ENCODE measurements around the gene ESRRB. TPM values are rescaled to one million over a fixed set of nuclear protein-coding genes. Genes with fewer than 3 reads are reported as not detected.

The ESRRB gene
- polyA plus RNA-seq, 1 experiment = not detected

DNA sequence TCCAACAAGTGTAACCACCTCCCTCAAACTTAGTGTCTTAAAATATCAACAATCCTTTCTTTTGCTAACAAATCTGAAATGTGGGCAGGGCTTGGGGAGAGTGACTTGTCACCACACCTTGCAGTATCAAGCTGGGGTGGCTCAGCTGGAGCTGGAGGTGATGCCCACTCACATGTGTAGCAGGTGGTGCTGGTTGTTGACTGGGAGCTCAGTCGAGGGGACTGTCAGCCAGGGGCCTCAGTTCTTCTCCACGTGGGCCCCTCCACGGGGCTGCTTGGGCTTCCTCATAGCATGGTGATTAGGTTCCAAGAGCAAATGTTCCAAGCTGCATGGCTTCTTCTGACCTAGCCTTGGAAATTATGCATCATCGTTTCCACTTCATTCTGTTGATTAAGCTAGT lies 32.6 kb upstream of the ESRRB start:
- DNase-seq (ENCODE audit: low read depth, low spot score) = no peak
- TF ChIP-seq, protein P1, sequence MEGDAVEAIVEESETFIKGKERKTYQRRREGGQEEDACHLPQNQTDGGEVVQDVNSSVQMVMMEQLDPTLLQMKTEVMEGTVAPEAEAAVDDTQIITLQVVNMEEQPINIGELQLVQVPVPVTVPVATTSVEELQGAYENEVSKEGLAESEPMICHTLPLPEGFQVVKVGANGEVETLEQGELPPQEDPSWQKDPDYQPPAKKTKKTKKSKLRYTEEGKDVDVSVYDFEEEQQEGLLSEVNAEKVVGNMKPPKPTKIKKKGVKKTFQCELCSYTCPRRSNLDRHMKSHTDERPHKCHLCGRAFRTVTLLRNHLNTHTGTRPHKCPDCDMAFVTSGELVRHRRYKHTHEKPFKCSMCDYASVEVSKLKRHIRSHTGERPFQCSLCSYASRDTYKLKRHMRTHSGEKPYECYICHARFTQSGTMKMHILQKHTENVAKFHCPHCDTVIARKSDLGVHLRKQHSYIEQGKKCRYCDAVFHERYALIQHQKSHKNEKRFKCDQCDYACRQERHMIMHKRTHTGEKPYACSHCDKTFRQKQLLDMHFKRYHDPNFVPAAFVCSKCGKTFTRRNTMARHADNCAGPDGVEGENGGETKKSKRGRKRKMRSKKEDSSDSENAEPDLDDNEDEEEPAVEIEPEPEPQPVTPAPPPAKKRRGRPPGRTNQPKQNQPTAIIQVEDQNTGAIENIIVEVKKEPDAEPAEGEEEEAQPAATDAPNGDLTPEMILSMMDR (IDR thresholded peaks at IDR 0.05; ENCODE audit: low read depth, low read length) = no peak
- ChIA-PET POLR2A (no interaction called here), CTCF (interaction anchor here (1.5 kb wide), 1 partner anchor 9 kb away, joined by 7 read pairs; no protein-coding TSS in a partner anchor)
- H3K27me3 ChIP-seq (ENCODE audit: control insufficient read depth, insufficient read depth, low read length) = peaks cover 15% of the 10 kb centered on the region
- H3K4me3 ChIP-seq (ENCODE audit: low read depth, low read length) = no peak overlapping the region
- no peak overlapping the region for H3K27ac ChIP-seq (ENCODE audit: low read depth, low read length)
- H3K9me3 ChIP-seq (ENCODE audit: control insufficient read depth, insufficient read depth, low read length) = no peaks in the 10 kb centered on the region

DNA sequence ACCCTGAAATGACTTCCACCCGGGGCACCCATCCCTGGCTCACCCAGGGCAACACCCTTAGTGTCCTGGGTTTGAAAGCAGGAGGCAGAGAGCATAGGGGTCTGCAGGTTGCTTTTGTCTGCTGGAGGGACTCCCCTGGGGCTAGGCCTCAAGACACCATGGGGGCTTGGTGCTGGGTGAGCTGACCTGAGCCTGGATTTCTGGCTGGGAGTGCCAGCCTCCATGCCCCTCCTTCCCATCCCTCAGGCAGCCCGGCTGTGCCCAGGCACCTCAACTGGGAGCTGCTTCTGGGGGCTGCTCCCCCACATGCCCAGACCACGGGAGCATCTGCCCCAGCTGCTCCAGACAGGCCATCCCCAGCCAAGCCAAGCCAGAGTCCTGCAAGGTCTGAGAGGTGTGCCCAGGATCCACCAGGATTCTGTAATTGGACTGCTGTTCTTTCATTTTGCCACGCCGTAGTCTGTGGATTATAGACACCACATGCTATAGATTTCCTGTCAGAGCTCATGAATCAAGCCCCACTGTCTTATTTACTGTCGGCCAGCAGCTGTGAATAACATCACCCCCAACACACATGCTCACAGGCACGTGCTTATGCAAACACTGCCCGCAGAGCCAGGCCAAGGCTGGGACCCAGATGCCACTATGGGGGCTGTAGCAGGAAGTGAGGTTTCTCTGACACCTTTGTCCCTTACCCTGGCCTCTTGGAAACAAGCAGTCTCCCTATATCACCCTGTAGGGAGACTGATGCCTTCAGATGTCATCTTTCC lies 29.4 kb upstream of the ESRRB start:
- H3K4me3 ChIP-seq (ENCODE audit: low read depth, low read length) = no peak overlapping the region
- no peaks in the 10 kb centered on the region for H3K9me3 ChIP-seq (ENCODE audit: control insufficient read depth, insufficient read depth, low read length)
- ChIA-PET CTCF (interaction anchor here (1.8 kb wide), 1 partner anchor 295 kb away, joined by 8 read pairs; no protein-coding TSS in a partner anchor), POLR2A (no interaction called here)
- H3K27ac ChIP-seq (ENCODE audit: low read depth, low read length) = no peak overlapping the region
- peaks cover 15% of the 10 kb centered on the region for H3K27me3 ChIP-seq (ENCODE audit: control insufficient read depth, insufficient read depth, low read length)
- TF ChIP-seq, protein P1 (IDR thresholded peaks at IDR 0.05; ENCODE audit: low read depth, low read length) = no peak
- DNase-seq (ENCODE audit: low read depth, low spot score) = no peak

DNA sequence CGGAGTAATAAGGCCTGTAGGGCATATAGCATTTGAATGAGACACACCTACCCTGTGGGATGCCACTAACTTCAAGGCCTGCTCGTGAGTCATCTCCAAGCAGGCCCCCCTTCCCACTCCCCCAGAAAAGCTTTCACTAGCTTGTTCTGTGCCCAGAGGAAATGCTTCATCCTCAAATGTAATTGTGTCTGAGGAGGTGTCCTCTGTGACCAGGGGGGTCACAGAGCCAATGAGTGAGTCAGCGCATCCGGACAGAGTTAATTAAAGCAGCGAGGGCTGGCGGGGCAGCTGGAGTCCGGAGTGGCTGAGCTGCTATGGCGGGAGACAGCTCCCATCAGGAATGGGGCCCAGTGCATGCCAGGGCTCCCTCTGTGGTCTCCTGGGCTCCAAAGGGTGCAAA lies 27.0 kb upstream of the ESRRB start:
- TF ChIP-seq, protein P1 (IDR thresholded peaks at IDR 0.05; ENCODE audit: low read depth, low read length) = no peak
- Histone ChIP-seq H3K27ac (ENCODE audit: low read depth, low read length) (no peak overlapping the region), H3K4me3 (ENCODE audit: low read depth, low read length) (no peak overlapping the region), H3K27me3 (ENCODE audit: control insufficient read depth, insufficient read depth, low read length) (peaks cover 13% of the 10 kb centered on the region), H3K9me3 (ENCODE audit: control insufficient read depth, insufficient read depth, low read length) (no peaks in the 10 kb centered on the region)
- ChIA-PET CTCF (interaction anchor here (1.6 kb wide), 1 partner anchor 298 kb away, joined by 6 read pairs; no protein-coding TSS in a partner anchor), POLR2A (no interaction called here)
- no peak for DNase-seq (ENCODE audit: low read depth, low spot score)

DNA sequence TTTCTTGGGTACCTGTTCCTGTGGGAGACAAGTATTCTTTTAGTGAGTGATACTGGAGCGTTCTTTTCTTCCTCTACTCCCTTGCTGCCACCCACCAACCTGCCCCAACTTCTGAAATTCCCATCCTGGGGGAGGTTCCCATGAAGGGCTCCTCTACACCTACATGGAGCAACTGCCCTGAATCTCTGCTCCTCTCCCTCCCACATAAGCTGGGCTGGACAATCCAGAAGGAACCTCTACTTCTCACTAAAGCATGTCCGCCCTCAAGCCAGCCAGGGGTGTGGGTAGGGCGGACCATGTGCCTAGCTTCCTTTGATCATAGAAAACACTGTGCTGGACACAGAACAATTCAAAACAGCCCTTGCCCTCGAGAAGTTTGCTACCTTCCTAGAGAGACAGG lies 25.9 kb upstream of the ESRRB start:
- Histone ChIP-seq H3K27ac (ENCODE audit: low read depth, low read length) (no peak overlapping the region), H3K4me3 (ENCODE audit: low read depth, low read length) (no peak overlapping the region), H3K9me3 (ENCODE audit: control insufficient read depth, insufficient read depth, low read length) (no peaks in the 10 kb centered on the region), H3K27me3 (ENCODE audit: control insufficient read depth, insufficient read depth, low read length) (peaks cover 13% of the 10 kb centered on the region)
- TF ChIP-seq, protein P1 (IDR thresholded peaks at IDR 0.05; ENCODE audit: low read depth, low read length) = no peak
- DNase-seq (ENCODE audit: low read depth, low spot score) = no peak
- CTCF ChIA-PET = interaction anchor here (3.6 to 5.9 kb wide), 2 partner anchors 302 to 639 kb away, joined by 66 to 192 read pairs; no protein-coding TSS in a partner anchor
- POLR2A ChIA-PET = no interaction called here

DNA sequence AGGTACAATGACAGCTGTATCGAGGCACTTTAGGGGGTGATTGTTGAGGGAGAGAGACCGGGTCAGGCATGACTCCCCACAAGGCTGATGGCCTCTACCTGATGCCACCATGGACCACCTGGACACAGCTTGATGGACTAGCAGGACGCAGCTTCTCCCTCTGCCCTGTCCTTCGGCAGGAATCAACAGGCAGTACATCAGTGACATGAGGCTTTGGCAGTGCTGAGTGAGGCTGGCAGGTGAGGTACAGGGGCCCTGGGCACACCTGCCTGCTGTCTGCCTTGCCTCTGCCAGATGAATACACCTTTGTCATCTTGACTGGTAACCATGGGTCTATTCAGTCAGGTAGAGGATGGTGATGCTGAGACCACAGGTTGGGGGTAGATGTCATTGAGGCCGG lies 25.3 kb upstream of the ESRRB start:
- H3K27me3 ChIP-seq (ENCODE audit: control insufficient read depth, insufficient read depth, low read length) = peaks cover 13% of the 10 kb centered on the region
- H3K4me3 ChIP-seq (ENCODE audit: low read depth, low read length) = no peak overlapping the region
- CTCF ChIA-PET = interaction anchor here (3.6 to 5.9 kb wide), 2 partner anchors 303 to 640 kb away, joined by 66 to 192 read pairs; no protein-coding TSS in a partner anchor
- POLR2A ChIA-PET = no interaction called here
- TF ChIP-seq, protein P1 (IDR thresholded peaks at IDR 0.05; ENCODE audit: low read depth, low read length) = no peak
- no peak for DNase-seq (ENCODE audit: low read depth, low spot score)
- no peaks in the 10 kb centered on the region for H3K9me3 ChIP-seq (ENCODE audit: control insufficient read depth, insufficient read depth, low read length)
- no peak overlapping the region for H3K27ac ChIP-seq (ENCODE audit: low read depth, low read length)
